Measurements from ENCODE around the gene JARID2.

GRCh38 chr6:15522026-15522425 lies 276.2 kb downstream of the JARID2 start:
- TF ChIP-seq CTCF (IDR thresholded peaks at IDR 0.05 in 2 of 3, conservative IDR thresholded peaks at IDR 0.05 in 1 of 3; ENCODE audit: borderline replicate concordance in 1 of 3, insufficient read depth in 1 of 3, low read depth in 2 of 3, low read length in 2 of 3) = no peak
- TF ChIP-seq POLR2A (IDR thresholded peaks at IDR 0.05; ENCODE audit: borderline replicate concordance, extremely low read depth, insufficient read depth, insufficient read length) = no peak
- TF ChIP-seq SRF (IDR thresholded peaks at IDR 0.05; ENCODE audit: low read depth) = no peak
- no peak for TF ChIP-seq RAD21 (IDR thresholded peaks at IDR 0.05; ENCODE audit: low read depth)
- TF ChIP-seq FOSL1 (IDR thresholded peaks at IDR 0.05; ENCODE audit: low read depth) = no peak
- TF ChIP-seq TCF7L2 (IDR thresholded peaks at IDR 0.05; ENCODE audit: borderline replicate concordance, extremely low read depth, insufficient read depth, insufficient read length) = no peak
- TF ChIP-seq ZNF274 (IDR thresholded peaks at IDR 0.05; ENCODE audit: low read depth, low read length) = no peak
- TF ChIP-seq REST (IDR thresholded peaks at IDR 0.05; ENCODE audit: low read depth) = no peak
- no peak for TF ChIP-seq CEBPB (IDR thresholded peaks at IDR 0.05; ENCODE audit: low read depth)
- no peak for TF ChIP-seq EZH2 (IDR thresholded peaks at IDR 0.05)
- TF ChIP-seq EGR1 (IDR thresholded peaks at IDR 0.05; ENCODE audit: low read depth) = no peak
